ENCODE measurements around the gene BICC1. TPM values are rescaled to one million over a fixed set of nuclear protein-coding genes. Genes with fewer than 3 reads are reported as not detected.

Gene BICC1
- total RNA-seq, 6 experiments from 2014 or later = 55.6 to 67.7 (median 64.8) TPM

DNA sequence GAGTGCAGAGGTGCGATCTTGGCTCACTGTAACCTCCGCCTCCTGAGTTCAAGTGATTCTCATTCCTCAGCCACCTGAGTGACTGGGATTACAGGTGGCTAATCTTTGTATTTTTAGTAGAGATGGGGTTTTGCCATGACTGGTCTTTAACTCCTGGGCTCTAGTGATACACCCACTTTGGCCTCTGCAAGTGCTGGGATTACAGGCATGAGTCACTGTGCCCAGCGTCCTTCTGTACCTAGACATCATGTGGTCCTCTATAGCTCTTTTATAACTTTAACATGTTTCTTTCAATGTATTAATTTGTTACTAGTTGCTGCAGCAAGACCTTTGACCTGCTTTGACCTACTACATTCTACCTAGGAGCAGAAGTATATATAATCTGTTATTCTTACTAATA lies 38.7 kb upstream of the BICC1 start:
- H3K27me3 Mint-ChIP-seq (ENCODE audit: insufficient read depth) = no peaks in the 10 kb centered on the region
- H3K36me3 Mint-ChIP-seq (ENCODE audit: low read depth) = no peaks in the 10 kb centered on the region
- TF ChIP-seq, protein P1, sequence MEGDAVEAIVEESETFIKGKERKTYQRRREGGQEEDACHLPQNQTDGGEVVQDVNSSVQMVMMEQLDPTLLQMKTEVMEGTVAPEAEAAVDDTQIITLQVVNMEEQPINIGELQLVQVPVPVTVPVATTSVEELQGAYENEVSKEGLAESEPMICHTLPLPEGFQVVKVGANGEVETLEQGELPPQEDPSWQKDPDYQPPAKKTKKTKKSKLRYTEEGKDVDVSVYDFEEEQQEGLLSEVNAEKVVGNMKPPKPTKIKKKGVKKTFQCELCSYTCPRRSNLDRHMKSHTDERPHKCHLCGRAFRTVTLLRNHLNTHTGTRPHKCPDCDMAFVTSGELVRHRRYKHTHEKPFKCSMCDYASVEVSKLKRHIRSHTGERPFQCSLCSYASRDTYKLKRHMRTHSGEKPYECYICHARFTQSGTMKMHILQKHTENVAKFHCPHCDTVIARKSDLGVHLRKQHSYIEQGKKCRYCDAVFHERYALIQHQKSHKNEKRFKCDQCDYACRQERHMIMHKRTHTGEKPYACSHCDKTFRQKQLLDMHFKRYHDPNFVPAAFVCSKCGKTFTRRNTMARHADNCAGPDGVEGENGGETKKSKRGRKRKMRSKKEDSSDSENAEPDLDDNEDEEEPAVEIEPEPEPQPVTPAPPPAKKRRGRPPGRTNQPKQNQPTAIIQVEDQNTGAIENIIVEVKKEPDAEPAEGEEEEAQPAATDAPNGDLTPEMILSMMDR (IDR thresholded peaks at IDR 0.05) = no peak
- peaks cover 47% of the 10 kb centered on the region for H3K4me1 Mint-ChIP-seq (ENCODE audit: low read depth)
- peak overlapping the region; percentile 5; the same call in 1 of the 2 replicates for H3K4me3 Mint-ChIP-seq
- no peak overlapping the region; the same call in 1 of the 2 replicates for H3K27ac Mint-ChIP-seq
- H3K9me3 Mint-ChIP-seq = no peaks in the 10 kb centered on the region
- DNase-seq = peak; percentile 42

DNA sequence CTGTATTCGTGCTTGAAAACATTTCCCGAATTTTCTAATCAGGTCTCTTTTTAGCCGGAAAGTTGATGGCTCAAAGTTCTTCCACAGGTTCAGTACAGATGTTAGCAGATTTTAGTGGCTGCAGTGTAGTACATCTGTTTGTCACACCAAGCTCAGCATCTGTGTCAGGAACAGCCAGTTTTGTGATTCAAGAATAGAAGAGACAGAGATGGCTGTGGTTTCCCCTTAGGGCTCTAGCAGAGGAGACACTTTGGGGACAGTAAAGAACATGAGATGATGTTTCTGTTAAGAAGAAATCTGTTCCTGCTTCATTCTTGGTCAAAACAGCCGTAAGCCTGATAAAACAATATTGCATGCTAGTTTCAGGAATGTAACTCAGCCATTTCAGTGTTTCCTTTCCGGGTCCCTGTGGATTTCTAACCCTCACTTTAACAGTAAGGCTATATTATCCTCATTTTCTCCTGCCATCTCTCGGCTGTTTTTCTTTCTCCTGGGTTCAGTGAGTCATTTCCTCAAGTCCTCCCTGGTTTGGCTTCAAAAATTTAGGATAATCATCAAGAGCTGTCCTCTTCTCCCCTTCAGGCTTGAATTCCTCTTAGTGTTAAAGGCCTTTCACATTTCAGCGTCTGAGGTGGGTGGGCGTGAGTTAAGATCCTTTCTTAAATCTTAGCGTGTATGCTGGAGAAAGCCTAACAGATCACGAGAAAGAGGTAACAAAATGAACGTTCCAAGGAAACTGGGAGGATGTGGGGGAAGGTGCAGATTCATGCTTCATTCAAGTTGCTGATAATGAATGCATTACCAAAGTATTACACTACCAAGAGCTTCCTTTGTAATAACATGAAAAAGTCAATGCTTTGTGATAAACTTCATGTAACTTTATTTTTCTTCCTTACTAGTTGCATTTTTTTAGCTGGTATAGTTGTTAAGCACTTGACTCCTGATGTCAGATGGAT lies 37.1 kb upstream of the BICC1 start:
- no peaks in the 10 kb centered on the region; the same call in 1 of the 2 replicates for H3K27me3 Mint-ChIP-seq (ENCODE audit: insufficient read depth)
- H3K4me3 Mint-ChIP-seq = peak overlapping the region; percentile 84
- TF ChIP-seq, protein P1 (IDR thresholded peaks at IDR 0.05) = no peak
- DNase-seq = peak; percentile 61
- peak overlapping the region; percentile 91 for H3K27ac Mint-ChIP-seq
- H3K36me3 Mint-ChIP-seq (ENCODE audit: low read depth) = no peaks in the 10 kb centered on the region
- H3K4me1 Mint-ChIP-seq (ENCODE audit: low read depth) = peaks cover 47% of the 10 kb centered on the region
- H3K9me3 Mint-ChIP-seq = no peaks in the 10 kb centered on the region

DNA sequence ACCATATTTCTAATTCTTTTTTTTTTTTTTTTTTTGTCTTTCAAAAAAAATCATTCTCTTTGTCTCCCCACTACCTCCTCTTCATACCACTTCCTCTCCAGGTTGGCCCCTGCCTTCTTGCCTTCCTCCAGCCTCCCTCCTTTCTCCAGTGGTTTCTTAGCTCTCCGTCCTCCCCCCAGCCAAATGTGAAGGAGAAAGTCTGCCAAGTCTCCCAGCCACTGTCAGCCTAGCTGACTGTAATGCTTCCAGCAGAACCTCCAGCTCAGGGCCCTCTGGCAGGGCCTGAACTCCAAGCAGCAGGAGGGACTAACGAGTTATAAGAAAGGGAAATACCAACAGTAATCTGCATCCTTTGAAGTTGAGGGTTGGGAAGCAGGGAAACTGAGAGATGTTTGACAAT lies 35.5 kb upstream of the BICC1 start:
- TF ChIP-seq, protein P1 (IDR thresholded peaks at IDR 0.05) = no peak
- no peaks in the 10 kb centered on the region; the same call in 1 of the 2 replicates for H3K27me3 Mint-ChIP-seq (ENCODE audit: insufficient read depth)
- peak overlapping the region; percentile 80 for H3K27ac Mint-ChIP-seq
- peaks cover 47% of the 10 kb centered on the region for H3K4me1 Mint-ChIP-seq (ENCODE audit: low read depth)
- H3K4me3 Mint-ChIP-seq = peak overlapping the region; percentile 41
- no peaks in the 10 kb centered on the region for H3K9me3 Mint-ChIP-seq
- no peaks in the 10 kb centered on the region for H3K36me3 Mint-ChIP-seq (ENCODE audit: low read depth)
- DNase-seq = peak; percentile 30

DNA sequence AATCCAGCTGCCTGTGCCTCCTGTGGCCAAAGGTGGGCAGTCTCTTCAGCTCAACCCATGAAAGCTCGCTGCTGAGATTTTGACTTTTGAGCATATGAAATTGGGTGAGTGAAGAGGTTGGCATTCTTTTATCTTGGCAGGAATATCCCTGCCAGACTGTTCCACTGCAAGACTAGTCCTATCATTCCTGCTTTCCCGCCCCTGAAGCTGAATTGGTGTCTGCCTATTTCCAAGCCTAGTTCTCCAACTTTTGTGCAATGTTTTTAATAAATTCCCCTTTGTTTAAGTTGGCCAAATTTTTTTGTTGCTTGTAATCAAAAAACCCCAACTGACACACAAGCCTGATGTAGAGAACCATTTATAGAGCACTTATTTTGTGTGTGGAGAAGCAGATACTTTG lies 34.8 kb upstream of the BICC1 start:
- H3K36me3 Mint-ChIP-seq (ENCODE audit: low read depth) = no peaks in the 10 kb centered on the region
- H3K4me1 Mint-ChIP-seq (ENCODE audit: low read depth) = peaks cover 47% of the 10 kb centered on the region
- H3K9me3 Mint-ChIP-seq = no peaks in the 10 kb centered on the region
- H3K4me3 Mint-ChIP-seq = no peak overlapping the region
- H3K27me3 Mint-ChIP-seq (ENCODE audit: insufficient read depth) = no peaks in the 10 kb centered on the region; the same call in 1 of the 2 replicates
- peak overlapping the region; percentile 39; the same call in 1 of the 2 replicates for H3K27ac Mint-ChIP-seq
- DNase-seq = no peak
- TF ChIP-seq, protein P1 (IDR thresholded peaks at IDR 0.05) = 0 out of 2 replicates have a peak, but pooled peaks have one; percentile 21

DNA sequence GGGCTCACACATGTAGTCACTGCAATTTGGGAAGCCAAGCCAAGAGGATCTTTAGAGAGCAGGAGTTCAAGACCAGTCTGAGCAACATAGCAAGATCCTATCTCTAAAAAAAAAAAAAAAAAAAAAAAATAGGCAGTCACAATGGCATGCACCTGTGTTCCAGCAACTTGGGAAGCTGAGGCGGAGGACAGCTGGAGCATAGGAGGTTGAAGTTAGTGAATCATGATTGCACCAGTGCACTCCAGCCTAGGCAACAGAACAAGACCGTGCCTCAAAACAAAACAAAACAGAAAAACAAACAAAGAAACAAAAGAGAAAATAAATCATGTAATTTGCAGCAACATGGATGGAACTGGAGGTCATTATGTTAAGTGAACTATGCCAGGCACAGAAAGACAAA lies 33.6 kb upstream of the BICC1 start:
- H3K36me3 Mint-ChIP-seq (ENCODE audit: low read depth) = no peaks in the 10 kb centered on the region
- H3K4me1 Mint-ChIP-seq (ENCODE audit: low read depth) = peaks cover 42% of the 10 kb centered on the region
- no peak overlapping the region for H3K4me3 Mint-ChIP-seq
- no peak for DNase-seq
- no peak overlapping the region for H3K27ac Mint-ChIP-seq
- no peaks in the 10 kb centered on the region for H3K9me3 Mint-ChIP-seq
- TF ChIP-seq, protein P1 (IDR thresholded peaks at IDR 0.05) = no peak
- peaks cover 2% of the 10 kb centered on the region; the same call in 1 of the 2 replicates for H3K27me3 Mint-ChIP-seq (ENCODE audit: insufficient read depth)
